H1 (cell line): Measurements from ENCODE around the gene LMBR1. TPM values are rescaled to one million over a fixed set of nuclear protein-coding genes. Genes with fewer than 3 reads are reported as not detected.

Experiments
- CTCF ChIA-PET: fragments of 300-600 bp; sonication (Branson Sonifier 250); formaldehyde crosslinking; loops from one replicate; lab custom pipeline; 2021; ENCODE audit not compliant: partially characterized antibody; lab: Charles Lee
- POLR2A ChIA-PET: fragments of 300-600 bp; sonication (Branson Sonifier 250); formaldehyde crosslinking; loops from one replicate; lab custom pipeline; 2021; ENCODE audit warnings: inconsistent platforms; ENCODE audit not compliant: partially characterized antibody; lab: Charles Lee
- DNase-seq, 2 experiments: peaks; one replicate each; pipeline versions ENCODE4 v3.0.0 to v3.0.0-alpha.2; 2010 to 2022; ENCODE audit warnings: low spot score in 2 of 2, low read depth in 1 of 2, mixed read lengths in 1 of 2
- FAIRE-seq: peaks from 2 replicates; lab custom pipeline; 2011; peaks lifted over from hg19 to GRCh38; lab: Jason Lieb, UNC
- H2AFZ ChIP-seq: 2 replicates; pipeline ENCODE4 v1.8.1; 2012; ENCODE audit warnings: low read length, inconsistent platforms
- H2AK5ac ChIP-seq: 2 replicates; pipeline ENCODE4 v1.6.1; 2013; ENCODE audit warnings: low read depth, low read length
- H2BK120ac ChIP-seq: replicated peaks from 2 replicates; pipeline ENCODE3; 2013; ENCODE audit warnings: low read depth, low read length, inconsistent platforms
- H2BK12ac ChIP-seq: 2 replicates; pipeline ENCODE4 v1.6.1; 2013; ENCODE audit warnings: low read depth, low read length
- H2BK15ac ChIP-seq: 2 replicates; pipeline ENCODE4 v1.6.1; 2013; ENCODE audit warnings: low read length
- H2BK20ac ChIP-seq: 2 replicates; pipeline ENCODE4 v1.6.1; 2013; ENCODE audit warnings: low read length
- H2BK5ac ChIP-seq: 2 replicates; pipeline ENCODE4 v1.6.1; 2013; ENCODE audit warnings: low read depth, low read length
- H3K14ac ChIP-seq: 2 replicates; pipeline ENCODE4 v1.6.1; 2013; ENCODE audit warnings: inconsistent platforms; ENCODE audit not compliant: insufficient read length
- H3K18ac ChIP-seq: 2 replicates; pipeline ENCODE4 v1.6.1; 2013; ENCODE audit warnings: low read length; ENCODE audit errors: extremely low read depth
- H3K23ac ChIP-seq: 2 replicates; pipeline ENCODE4 v1.6.1; 2013; ENCODE audit warnings: inconsistent platforms; ENCODE audit not compliant: insufficient read length
- H3K23me2 ChIP-seq: 2 replicates; pipeline ENCODE4 v1.6.1; 2013; ENCODE audit warnings: low read depth, low read length
- H3K27ac ChIP-seq: 2 replicates; pipeline ENCODE4 v1.6.1; 2011; ENCODE audit warnings: low read depth, low read length, inconsistent platforms
- H3K27me3 ChIP-seq, 4 experiments: replicated peaks in 1 of 4; 1 replicate in 1 of 4; 2 replicates in 3 of 4; pipeline versions ENCODE4 v1.6.1 to v1.8.1; 2011 to 2013; ENCODE audit warnings: low read length in 3 of 4, mild to moderate bottlenecking in 3 of 4, inconsistent platforms in 2 of 4, mixed read lengths in 2 of 4, moderate library complexity in 1 of 4; ENCODE audit not compliant: control insufficient read depth in 3 of 4, insufficient read depth in 3 of 4; ENCODE audit errors: extremely low read depth in 1 of 4
- H3K36me3 ChIP-seq, 4 experiments: 2 replicates each; pipeline versions ENCODE4 v1.6.1 to v1.8.1; 2011 to 2013; ENCODE audit warnings: mild to moderate bottlenecking in 4 of 4, low read length in 3 of 4, moderate library complexity in 2 of 4, control low read depth in 1 of 4, inconsistent platforms in 1 of 4; ENCODE audit not compliant: insufficient read depth in 4 of 4, control insufficient read depth in 2 of 4
- H3K4ac ChIP-seq: replicated peaks from 2 replicates; pipeline ENCODE3; 2013; ENCODE audit warnings: low read length, low read depth, mixed read lengths, inconsistent platforms; ENCODE audit not compliant: insufficient read length
- H3K4me1 ChIP-seq, 4 experiments: replicated peaks in 1 of 4; 1 replicate in 1 of 4; 2 replicates in 3 of 4; pipeline versions ENCODE4 v1.6.1 to v1.8.1; 2011 to 2013; ENCODE audit warnings: low read length in 3 of 4, inconsistent platforms in 2 of 4, mixed read lengths in 1 of 4; ENCODE audit not compliant: insufficient read depth in 4 of 4, control insufficient read depth in 3 of 4
- H3K4me2 ChIP-seq, 2 experiments: 2 replicates each; pipeline versions ENCODE4 v1.6.1 to v1.8.1; 2011 to 2013; ENCODE audit warnings: low read depth in 2 of 2, low read length in 2 of 2, control low read depth in 1 of 2, inconsistent platforms in 1 of 2, mild to moderate bottlenecking in 1 of 2; ENCODE audit not compliant: insufficient read depth in 1 of 2
- H3K4me3 ChIP-seq, 4 experiments: fragments of 200-600, 300-600 bp in 1 of 4; sonication (generic), shearing (Covaris generic), sonication (Bioruptor Twin) in 1 of 4; 2 replicates each; pipeline versions ENCODE4 v1.5.1 to v1.8.1; 2011 to 2016; ENCODE audit warnings: low read length in 4 of 4, low read depth in 3 of 4, control low read depth in 2 of 4, inconsistent platforms in 2 of 4, mild to moderate bottlenecking in 2 of 4, mixed read lengths in 1 of 4, moderate library complexity in 1 of 4; ENCODE audit not compliant: insufficient read depth in 2 of 4; ENCODE audit errors: extremely low read depth in 1 of 4
- H3K56ac ChIP-seq: replicated peaks from 2 replicates; pipeline ENCODE3; 2013; ENCODE audit warnings: low read depth, mild to moderate bottlenecking, mixed read lengths, low read length, inconsistent platforms; ENCODE audit not compliant: insufficient read length
- H3K79me1 ChIP-seq: 2 replicates; pipeline ENCODE4 v1.6.1; 2013; ENCODE audit warnings: low read depth, low read length, control low read depth
- H3K79me2 ChIP-seq, 2 experiments: 2 replicates each; pipeline versions ENCODE4 v1.6.1 to v1.8.1; 2012 to 2013; ENCODE audit warnings: low read length in 2 of 2, mild to moderate bottlenecking in 2 of 2, inconsistent platforms in 1 of 2; ENCODE audit not compliant: insufficient read depth in 2 of 2, control insufficient read depth in 1 of 2
- H3K9ac ChIP-seq, 4 experiments: replicated peaks in 1 of 4; 1 replicate in 1 of 4; 2 replicates in 3 of 4; pipeline versions ENCODE4 v1.6.1 to v1.8.1; 2011 to 2013; ENCODE audit warnings: low read depth in 3 of 4, low read length in 3 of 4, control low read depth in 2 of 4, mild to moderate bottlenecking in 2 of 4, moderate library complexity in 2 of 4, inconsistent platforms in 1 of 4; ENCODE audit errors: extremely low read depth in 1 of 4
- H3K9me3 ChIP-seq, 2 experiments: 2 replicates each; pipeline versions ENCODE4 v1.6.1 to v1.8.1; 2012 to 2013; ENCODE audit warnings: mild to moderate bottlenecking in 2 of 2, moderate library complexity in 2 of 2, control low read depth in 1 of 2, inconsistent platforms in 1 of 2, low read depth in 1 of 2, low read length in 1 of 2, mixed read lengths in 1 of 2; ENCODE audit not compliant: insufficient read depth in 2 of 2
- H4K20me1 ChIP-seq, 2 experiments: replicated peaks in 1 of 2; 2 replicates each; pipeline versions ENCODE3 to v1.8.1; 2011 to 2013; ENCODE audit warnings: inconsistent platforms in 2 of 2, low read length in 2 of 2, mild to moderate bottlenecking in 1 of 2; ENCODE audit not compliant: insufficient read depth in 2 of 2, control insufficient read depth in 1 of 2
- H4K5ac ChIP-seq: 2 replicates; pipeline ENCODE4 v1.6.1; 2013; ENCODE audit warnings: low read length, low read depth, mixed read lengths, inconsistent platforms; ENCODE audit not compliant: insufficient read length
- H4K8ac ChIP-seq: 2 replicates; pipeline ENCODE4 v1.8.0; 2013; ENCODE audit warnings: mild to moderate bottlenecking, moderate library complexity, low read length, inconsistent platforms; ENCODE audit not compliant: insufficient read depth; ENCODE audit errors: extremely low read depth
- H4K91ac ChIP-seq: replicated peaks from 2 replicates; pipeline ENCODE3; 2013; ENCODE audit warnings: low read length, mixed read lengths, inconsistent platforms; ENCODE audit not compliant: insufficient read length
- BCL11A ChIP-seq, 2 experiments: IDR thresholded peaks; one replicate each; pipeline ENCODE4 v1.6.1; 2011; ENCODE audit warnings: low read depth in 2 of 2, low read length in 2 of 2, mild to moderate bottlenecking in 2 of 2
- EP300 ChIP-seq, 2 experiments: IDR thresholded peaks; 1 replicate in 1 of 2; 2 replicates in 1 of 2; pipeline ENCODE4 v1.6.1; 2011 to 2012; ENCODE audit warnings: low read depth in 2 of 2, low read length in 2 of 2, mild to moderate bottlenecking in 2 of 2, borderline replicate concordance in 1 of 2, inconsistent platforms in 1 of 2, moderate library complexity in 1 of 2
- GABPA ChIP-seq: IDR thresholded peaks from 2 replicates; pipeline ENCODE4 v1.6.1; 2011; ENCODE audit warnings: mild to moderate bottlenecking, low read length, moderate library complexity, borderline replicate concordance; ENCODE audit not compliant: insufficient read depth
- KDM1A ChIP-seq: fragments of 200-600, 300-600 bp; sonication (generic); IDR thresholded peaks from 2 replicates; pipeline ENCODE4 v1.7.1; 2016; ENCODE audit warnings: mild to moderate bottlenecking, low read length, borderline replicate concordance
- NANOG ChIP-seq: IDR thresholded peaks from 2 replicates; pipeline ENCODE4 v1.6.1; 2011; ENCODE audit warnings: low read length, low read depth, mild to moderate bottlenecking, inconsistent platforms; ENCODE audit not compliant: insufficient read depth, poor library complexity, severe bottlenecking
- NRF1 ChIP-seq: IDR thresholded peaks from 2 replicates; pipeline ENCODE4 v1.6.1; 2011; ENCODE audit warnings: mild to moderate bottlenecking, low read depth, low read length, improper control_type of control experiment
- POLR2AphosphoS5 ChIP-seq: IDR thresholded peaks from 2 replicates; pipeline ENCODE4 v1.6.1; 2011; ENCODE audit warnings: low read depth, low read length
- TCF12 ChIP-seq: IDR thresholded peaks from 2 replicates; pipeline ENCODE4 v1.6.1; 2011; ENCODE audit warnings: low read depth, mild to moderate bottlenecking, low read length
- polyA plus RNA-seq, 7 experiments: library from polyadenylated mRNA; depleted of rRNA in 3 of 7; stranded (reverse) in 5 of 7; unstranded in 2 of 7; fragments of >200 nt in 5 of 7; fragments of 200-250 nt in 2 of 7; gene quantifications; 1 replicate in 5 of 7; 2 replicates in 1 of 7; 4 replicates in 1 of 7; pipeline versions ENCODE4 v1.2.1 to v1.2.3, GENCODE V29; 2011 to 2013; ENCODE audit warnings: missing spikeins in 2 of 7, mixed read lengths in 2 of 7
- total RNA-seq: library from RNA; stranded (reverse); fragmentation: NEBNext Ultra II Directional; extraction: Animal tissue kit (Norgen Biotek cat#: 25700); gene quantifications from 2 replicates; pipeline ENCODE4 v1.2.1, GENCODE V29; 2021

LMBR1 gene
- total and polyA plus RNA-seq, 2 of the 8 experiments (the other 6 are each of a cell fraction or from before 2014, with no cell fraction given): 15.1 to 70.4 TPM

DNA sequence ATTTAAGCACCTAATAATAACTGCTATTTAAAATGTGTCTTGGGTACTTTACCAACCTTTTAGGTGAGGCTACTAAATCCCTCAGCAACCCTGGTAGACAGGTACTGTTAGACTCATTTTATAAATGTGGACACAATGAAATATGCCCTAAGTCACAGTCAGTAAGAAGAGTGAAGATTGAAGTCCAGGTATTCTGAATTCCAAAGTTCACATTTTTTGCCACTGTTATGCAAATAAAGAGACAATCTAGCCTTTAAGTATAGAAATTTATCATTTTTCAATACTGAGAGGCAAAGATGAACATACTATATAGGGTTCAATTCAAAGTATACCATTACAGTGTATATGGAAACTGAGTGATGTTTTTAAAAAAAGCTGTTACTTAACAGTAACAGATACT is 102.7 kb downstream of the LMBR1 start:
- no peak overlapping the region for H4K5ac ChIP-seq
- CTCF ChIA-PET: interaction anchor here (1.1 to 1.6 kb wide), 4 partner anchors 14 to 36 kb away, joined by 3 to 4 read pairs (median 3); no protein-coding TSS in a partner anchor
- H2AFZ ChIP-seq: no peak overlapping the region
- H2BK15ac ChIP-seq: no peak overlapping the region
- H3K56ac ChIP-seq: no peak overlapping the region
- H3K14ac ChIP-seq: no peak overlapping the region
- H3K9me3 ChIP-seq: no peaks in the 10 kb centered on the region
- no peak overlapping the region for H3K18ac ChIP-seq
- no peaks in the 10 kb centered on the region for H3K79me1 ChIP-seq
- FAIRE-seq: no peak
- no peak overlapping the region for H2AK5ac ChIP-seq
- peaks cover 0 to 3% of the 10 kb centered on the region in 2 experiments for H4K20me1 ChIP-seq
- no peak for DNase-seq
- no peak overlapping the region for H3K4ac ChIP-seq
- H3K27ac ChIP-seq: no peak overlapping the region
- no peaks in the 10 kb centered on the region for H3K79me2 ChIP-seq
- H3K23ac ChIP-seq: no peak overlapping the region
- H3K27me3 ChIP-seq: no peaks in the 10 kb centered on the region
- H2BK12ac ChIP-seq: no peak overlapping the region
- no peaks in the 10 kb centered on the region for H3K36me3 ChIP-seq
- peaks cover 0 to 11% (median 6%) of the 10 kb centered on the region in 4 experiments; a peak in 5 of 7 replicates for H3K4me1 ChIP-seq
- no peak overlapping the region for H4K8ac ChIP-seq
- H4K91ac ChIP-seq: no peak overlapping the region
- no peak overlapping the region for H3K4me2 ChIP-seq
- no peaks in the 10 kb centered on the region; the same call in 1 of the 2 replicates for H3K23me2 ChIP-seq
- H2BK20ac ChIP-seq: no peak overlapping the region
- H3K9ac ChIP-seq: no peak overlapping the region
- H3K4me3 ChIP-seq: no peak overlapping the region
- no peak overlapping the region for H2BK120ac ChIP-seq
- H2BK5ac ChIP-seq: no peak overlapping the region
- POLR2A ChIA-PET: interaction anchor here (1.6 kb wide), 1 partner anchor 12 kb away, joined by 3 read pairs; no protein-coding TSS in a partner anchor
- TF ChIP-seq NANOG (no peak), EP300 (IDR thresholded peaks at IDR 0.05; ENCODE audit: borderline replicate concordance in 1 of 2, low read depth in 2 of 2, low read length in 2 of 2) (no peak), TCF12 (no peak), POLR2AphosphoS5 (no peak), BCL11A (IDR thresholded peaks at IDR 0.05; ENCODE audit: low read depth in 2 of 2, low read length in 2 of 2) (no peak), NRF1 (no peak), GABPA (no peak), KDM1A (no peak)
